Transverse colon (tissue), 4 donors: ENCODE data around the gene PSME1. TPM values are rescaled to one million over a fixed set of nuclear protein-coding genes. Genes with fewer than 3 reads are reported as not detected.
A peak's percentile ranks its signal among the peaks of the same experiment; 100 is the strongest.

Source experiments
- DNase-seq: peaks from one replicate; pipeline ENCODE4 v3.0.0-alpha.2; 2019
- H3K27ac ChIP-seq, 4 donors: fragments of 200-600 bp; sonication (generic); 2 replicates each; pipeline ENCODE4 v1.5.1; 2016 to 2018; ENCODE audit warnings: inconsistent platforms in 4 of 4
- H3K27me3 ChIP-seq: fragments of 200-600 bp; sonication (generic); 2 replicates; pipeline ENCODE4 v1.5.1; 2017; ENCODE audit warnings: inconsistent platforms
- H3K36me3 ChIP-seq, 4 donors: fragments of 200-600 bp; sonication (generic); 2 replicates each; pipeline ENCODE4 v1.5.1; 2017 to 2019; ENCODE audit warnings: inconsistent platforms in 4 of 4
- H3K4me1 ChIP-seq, 4 donors: fragments of 200-600 bp; sonication (generic); 2 replicates each; pipeline ENCODE4 v1.5.1; 2017 to 2020; ENCODE audit warnings: inconsistent platforms in 4 of 4
- H3K4me3 ChIP-seq, 4 donors: fragments of 200-600 bp; sonication (generic); 1 replicate in 1 of 4; 2 replicates in 3 of 4; pipeline versions ENCODE4 v1.5.1 to v1.6.1; 2017 to 2019; ENCODE audit warnings: inconsistent platforms in 4 of 4
- H3K9me3 ChIP-seq, 2 donors: fragments of 200-600 bp; sonication (generic); 2 replicates each; pipeline ENCODE4 v1.5.1; 2017 to 2019; ENCODE audit warnings: inconsistent platforms in 2 of 2
- EP300 ChIP-seq: sonication (generic); formaldehyde crosslinking; IDR thresholded peaks from one replicate; pipeline ENCODE4 v1.6.1; 2017; ENCODE audit warnings: antibody characterized with exemption, low read depth
- POLR2A ChIP-seq: fragments of 450-650 bp; IDR thresholded peaks from one replicate; pipeline ENCODE4 v1.6.1; 2016; ENCODE audit warnings: antibody characterized with exemption, mild to moderate bottlenecking, moderate library complexity
- POLR2AphosphoS5 ChIP-seq, 3 donors: sonication (generic); formaldehyde crosslinking; IDR thresholded peaks; one replicate each; pipeline ENCODE4 v1.6.1; 2016; ENCODE audit warnings: antibody characterized with exemption in 3 of 3
- WGBS, 2 donors: methylation state at CpG; one replicate each; pipeline ENCODE4 v1.1.5; 2018; ENCODE audit warnings: low coverage in 1 of 2; 5-methylcytosine and 5-hydroxymethylcytosine counted together
- in situ Hi-C, 4 donors: fragments of 200-750 bp; cut with MboI; loops; one replicate each; pipeline versions ENCODE4 v1.15.0 to v1.15.1; 2017; ENCODE audit warnings: low sequenced_read_pairs in 3 of 4, low pct_ligation_motif_present in 1 of 4, low pct_unique_long_range_greater_than_20kb in 1 of 4
- intact Hi-C: fragments of 100-400 bp; cut with DNase I; formaldehyde crosslinking; loops from one replicate; pipeline ENCODE4 v1.15.1; 2023; ENCODE audit warnings: low total_unique reads
- total RNA-seq, 4 donors: library from RNA; depleted of rRNA; stranded (reverse); fragments of >200 nt; gene quantifications; one replicate each; pipeline ENCODE4 v1.1.0, GENCODE V29; 2016
- TF ChIP-seq, protein P1 (sequence below), 5 experiments: fragments of 200-600 bp in 3 of 5; fragments of 450-650 bp in 2 of 5; sonication (generic) in 3 of 5; IDR thresholded peaks; 1 replicate in 2 of 5; 2 replicates in 3 of 5; pipeline ENCODE4 v1.5.1; 2016 to 2017; ENCODE audit warnings: antibody characterized with exemption in 5 of 5, inconsistent platforms in 3 of 5, mild to moderate bottlenecking in 2 of 5, moderate library complexity in 1 of 5

The PSME1 gene
- total RNA-seq, 4 donors from 2014 or later: 38.8 to 198 (median 132) TPM

DNA sequence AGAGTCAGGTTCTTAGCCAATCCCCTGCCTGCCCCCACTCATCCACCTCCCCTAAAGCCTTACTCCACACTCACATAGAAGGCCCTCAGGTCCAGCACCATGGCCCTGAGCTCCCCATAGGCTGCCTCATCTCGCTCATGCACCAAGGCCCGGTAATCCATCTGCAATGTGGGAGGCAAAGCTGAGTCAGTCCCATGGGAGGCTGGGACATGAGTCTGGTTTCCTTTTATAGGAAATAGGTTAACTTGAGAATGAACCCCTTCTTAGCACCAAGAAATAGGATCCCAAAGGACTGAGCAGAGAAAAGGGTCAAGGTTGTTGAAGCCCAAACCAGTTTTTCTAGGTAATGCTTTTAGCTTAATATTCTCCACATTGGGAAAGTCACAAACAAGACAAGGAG lies 7.5 kb downstream of the PSME1 start:
- no peak for DNase-seq
- 78% methylated on average over 2 of the region's 2 CpGs; no CpG with 5 or more reads in 1 of the 2 donors for WGBS, 2 donors
- in situ Hi-C loops: no loop called here
- intact Hi-C loops: no loop called here
- H3K4me3 ChIP-seq: no peak overlapping the region
- no peak overlapping the region for H3K27ac ChIP-seq
- TF ChIP-seq, protein P1, sequence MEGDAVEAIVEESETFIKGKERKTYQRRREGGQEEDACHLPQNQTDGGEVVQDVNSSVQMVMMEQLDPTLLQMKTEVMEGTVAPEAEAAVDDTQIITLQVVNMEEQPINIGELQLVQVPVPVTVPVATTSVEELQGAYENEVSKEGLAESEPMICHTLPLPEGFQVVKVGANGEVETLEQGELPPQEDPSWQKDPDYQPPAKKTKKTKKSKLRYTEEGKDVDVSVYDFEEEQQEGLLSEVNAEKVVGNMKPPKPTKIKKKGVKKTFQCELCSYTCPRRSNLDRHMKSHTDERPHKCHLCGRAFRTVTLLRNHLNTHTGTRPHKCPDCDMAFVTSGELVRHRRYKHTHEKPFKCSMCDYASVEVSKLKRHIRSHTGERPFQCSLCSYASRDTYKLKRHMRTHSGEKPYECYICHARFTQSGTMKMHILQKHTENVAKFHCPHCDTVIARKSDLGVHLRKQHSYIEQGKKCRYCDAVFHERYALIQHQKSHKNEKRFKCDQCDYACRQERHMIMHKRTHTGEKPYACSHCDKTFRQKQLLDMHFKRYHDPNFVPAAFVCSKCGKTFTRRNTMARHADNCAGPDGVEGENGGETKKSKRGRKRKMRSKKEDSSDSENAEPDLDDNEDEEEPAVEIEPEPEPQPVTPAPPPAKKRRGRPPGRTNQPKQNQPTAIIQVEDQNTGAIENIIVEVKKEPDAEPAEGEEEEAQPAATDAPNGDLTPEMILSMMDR (IDR thresholded peaks at IDR 0.05): no peak
- TF ChIP-seq POLR2AphosphoS5 (IDR thresholded peaks at IDR 0.05) (no peak), POLR2A (no peak), EP300 (no peak)
- no peaks in the 10 kb centered on the region for H3K9me3 ChIP-seq
- H3K36me3 ChIP-seq: peaks cover 0 to 10% (median under 1%) of the 10 kb centered on the region in 4 donors
- H3K4me1 ChIP-seq: peaks cover 24 to 68% (median 45%) of the 10 kb centered on the region in 4 donors
- no peaks in the 10 kb centered on the region for H3K27me3 ChIP-seq

DNA sequence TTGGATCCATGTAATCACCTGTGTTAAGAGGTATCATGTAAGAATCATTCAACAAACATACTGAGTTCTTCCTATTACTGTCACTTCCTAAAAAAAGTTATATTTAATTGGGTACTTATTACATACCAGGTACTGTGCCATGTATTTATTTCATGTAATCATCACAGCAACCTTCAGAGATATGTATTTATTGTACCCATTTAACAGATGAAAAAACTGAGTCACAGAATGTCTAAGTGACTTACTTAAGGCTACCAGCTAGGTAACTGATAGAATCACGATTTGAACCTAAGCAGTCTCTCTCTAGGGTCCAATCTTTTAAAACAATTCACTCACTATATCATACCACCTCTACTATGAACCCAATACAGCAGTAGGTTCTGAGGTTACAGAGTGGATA lies 8.5 kb downstream of the PSME1 start:
- H3K4me1 ChIP-seq: peaks cover 23 to 67% (median 46%) of the 10 kb centered on the region in 4 donors

GRCh38 chr14:24145219-24145618 lies 9.2 kb downstream of the PSME1 start:
- H3K9me3 ChIP-seq: no peaks in the 10 kb centered on the region
- no peaks in the 10 kb centered on the region for H3K27me3 ChIP-seq
- WGBS, 2 donors: 71 to 91% methylated on average over 2 of the region's 2 CpGs
- intact Hi-C loops (no loop called here), in situ Hi-C loops (no loop called here)
- peak overlapping the region in 1 of 4 donors; percentile 73 for H3K4me3 ChIP-seq
- TF ChIP-seq POLR2AphosphoS5 (IDR thresholded peaks at IDR 0.05) (no peak), POLR2A (no peak)
- TF ChIP-seq, protein P1 (IDR thresholded peaks at IDR 0.05): no peak
- DNase-seq: no peak
- peaks cover 0 to 4% (median 2%) of the 10 kb centered on the region in 4 donors for H3K36me3 ChIP-seq
- peak overlapping the region; percentile 94 to 99 (median 97) for H3K27ac ChIP-seq
- H3K4me1 ChIP-seq: peaks cover 16 to 59% (median 39%) of the 10 kb centered on the region in 4 donors

More for the DNA sequence above, 8.5 kb downstream of the PSME1 start:
- 83 to 97% methylated on average over 1 of the region's 1 CpG for WGBS, 2 donors
- Histone ChIP-seq H3K9me3 (no peaks in the 10 kb centered on the region), H3K27me3 (no peaks in the 10 kb centered on the region), H3K4me3 (no peak overlapping the region), H3K27ac (peak overlapping the region in 1 of 4 donors; percentile 99), H3K36me3 (peaks cover 0 to 4% (median 1%) of the 10 kb centered on the region in 4 donors)
- intact Hi-C loops: no loop called here
- DNase-seq: no peak
- in situ Hi-C loops: no loop called here
- TF ChIP-seq POLR2AphosphoS5 (IDR thresholded peaks at IDR 0.05) (no peak), EP300 (no peak), POLR2A (no peak)
- TF ChIP-seq, protein P1 (IDR thresholded peaks at IDR 0.05): no peak

- H3K4me3 ChIP-seq: peak overlapping the region; percentile 71 to 98 (median 80)
- peak overlapping the region; percentile 94 to 99 (median 97) for H3K27ac ChIP-seq
- H3K4me1 ChIP-seq: peaks cover 16 to 54% (median 34%) of the 10 kb centered on the region in 4 donors
- TF ChIP-seq, protein P1 (IDR thresholded peaks at IDR 0.05): no peak
- TF ChIP-seq POLR2A (no peak), EP300 (no peak)
- DNase-seq: no peak
- H3K27me3 ChIP-seq: no peaks in the 10 kb centered on the region
- intact Hi-C loops (no loop called here), in situ Hi-C loops (no loop called here)
- no peaks in the 10 kb centered on the region for H3K9me3 ChIP-seq
- 1 to 27% methylated on average over 4 to 9 of the region's 9 CpGs for WGBS, 2 donors
- H3K36me3 ChIP-seq: peaks cover 0 to 9% (median 2%) of the 10 kb centered on the region in 4 donors
These were observed 9.9 kb downstream of the PSME1 start for GRCh38 chr14:24145690-24146452.
